Hepatocyte (in vitro differentiated cells): Measurements from ENCODE around the gene HERC6. TPM values are rescaled to one million over a fixed set of nuclear protein-coding genes. Genes with fewer than 3 reads are reported as not detected.

ENCODE experiments used
- DNase-seq: peaks from one replicate; pipeline ENCODE4 v3.0.0-alpha.2; 2016; ENCODE audit warnings: low spot score
- H2AFZ ChIP-seq: fragments of 200-600 bp; sonication (generic); 2 replicates; pipeline ENCODE4 v1.6.0; 2016; ENCODE audit warnings: antibody characterized with exemption, mild to moderate bottlenecking
- H3K27ac ChIP-seq: fragments of 200-600 bp; sonication (generic); 2 replicates; pipeline ENCODE4 v1.5.1; 2016; ENCODE audit warnings: mild to moderate bottlenecking
- H3K27me3 ChIP-seq: fragments of 200-600 bp; sonication (generic); 2 replicates; pipeline ENCODE4 v1.6.1; 2016
- H3K36me3 ChIP-seq: fragments of 200-600 bp; sonication (generic); replicated peaks from 2 replicates; pipeline ENCODE4 v1.5.1; 2016; ENCODE audit warnings: low read depth; ENCODE audit not compliant: insufficient read depth
- H3K4me1 ChIP-seq: fragments of 200-600 bp; sonication (generic); 2 replicates; pipeline ENCODE4 v1.5.1; 2016; ENCODE audit warnings: mild to moderate bottlenecking, moderate library complexity; ENCODE audit not compliant: insufficient read depth
- H3K4me2 ChIP-seq: fragments of 200-600 bp; sonication (generic); 2 replicates; pipeline ENCODE4 v1.6.0; 2016
- H3K4me3 ChIP-seq: fragments of 200-600 bp; sonication (generic); 2 replicates; pipeline ENCODE4 v1.5.1; 2016; ENCODE audit warnings: mild to moderate bottlenecking
- H3K79me2 ChIP-seq: fragments of 200-600 bp; sonication (generic); 2 replicates; pipeline ENCODE4 v1.6.0; 2017; ENCODE audit warnings: mild to moderate bottlenecking
- H3K9me2 ChIP-seq: fragments of 200-600 bp; sonication (generic); replicated peaks from 2 replicates; pipeline ENCODE4 v1.6.0; 2017; ENCODE audit warnings: mild to moderate bottlenecking; ENCODE audit not compliant: insufficient read depth
- H3K9me3 ChIP-seq: fragments of 200-600 bp; sonication (generic); 2 replicates; pipeline ENCODE4 v1.5.1; 2016; ENCODE audit warnings: low read depth, mild to moderate bottlenecking
- H4K20me1 ChIP-seq: fragments of 200-600 bp; sonication (generic); 2 replicates; pipeline ENCODE4 v1.6.0; 2016; ENCODE audit warnings: mild to moderate bottlenecking; ENCODE audit not compliant: insufficient read depth, poor library complexity, severe bottlenecking
- CTCF ChIP-seq: fragments of 200-600 bp; sonication (generic); IDR thresholded peaks from 2 replicates; pipeline ENCODE4 v1.5.1; 2016; ENCODE audit warnings: antibody characterized with exemption, mild to moderate bottlenecking; ENCODE audit not compliant: poor library complexity
- EZH2 ChIP-seq: fragments of 200-600 bp; sonication (generic); IDR thresholded peaks from 2 replicates; pipeline ENCODE4 v1.6.1; 2016; ENCODE audit warnings: antibody characterized with exemption, mild to moderate bottlenecking, borderline replicate concordance
- EZH2phosphoT487 ChIP-seq: fragments of 200-600 bp; sonication (generic); IDR thresholded peaks from one replicate; pipeline ENCODE4 v1.6.1; 2018; ENCODE audit warnings: antibody characterized with exemption, mild to moderate bottlenecking, low read depth, moderate library complexity; ENCODE audit not compliant: unreplicated experiment, severe bottlenecking
- whole genome bisulfite sequencing: methylation state at CpG from one replicate; pipeline ENCODE4 v1.1.6; 2016; ENCODE audit warnings: low lambda C conversion rate; ENCODE audit errors: missing lambda C conversion rate; 5-methylcytosine and 5-hydroxymethylcytosine counted together
- polyA plus RNA-seq: library from polyadenylated mRNA; unstranded; fragments of >200 nt; fragmentation: Nextera tagmentation; extraction: Ambion mirVana; gene quantifications from 2 replicates; pipeline ENCODE4 v1.2.1, GENCODE V29; 2016
- total RNA-seq: library from RNA; depleted of rRNA; stranded (reverse); fragments of >200 nt; gene quantifications from 2 replicates; pipeline ENCODE4 v1.2.3, GENCODE V29; 2014

HERC6 gene
- total and polyA plus RNA-seq, 2 experiments from 2014 or later = 5.9 to 6.9 TPM

GRCh38 chr4:88418411-88418810 lies 39.8 kb downstream of the HERC6 start:
- Histone ChIP-seq H3K4me2 (no peak overlapping the region), H3K9me3 (no peaks in the 10 kb centered on the region), H3K9me2 (no peaks in the 10 kb centered on the region), H3K79me2 (no peaks in the 10 kb centered on the region), H3K4me3 (no peak overlapping the region), H3K27me3 (no peaks in the 10 kb centered on the region), H3K27ac (no peak overlapping the region), H3K36me3 (no peaks in the 10 kb centered on the region), H2AFZ (no peak overlapping the region), H4K20me1 (no peaks in the 10 kb centered on the region), H3K4me1 (no peaks in the 10 kb centered on the region)
- 96% methylated on average over 3 of the region's 3 CpGs for WGBS
- no peak for DNase-seq
- TF ChIP-seq CTCF (no peak), EZH2 (no peak), EZH2phosphoT487 (no peak)

DNA sequence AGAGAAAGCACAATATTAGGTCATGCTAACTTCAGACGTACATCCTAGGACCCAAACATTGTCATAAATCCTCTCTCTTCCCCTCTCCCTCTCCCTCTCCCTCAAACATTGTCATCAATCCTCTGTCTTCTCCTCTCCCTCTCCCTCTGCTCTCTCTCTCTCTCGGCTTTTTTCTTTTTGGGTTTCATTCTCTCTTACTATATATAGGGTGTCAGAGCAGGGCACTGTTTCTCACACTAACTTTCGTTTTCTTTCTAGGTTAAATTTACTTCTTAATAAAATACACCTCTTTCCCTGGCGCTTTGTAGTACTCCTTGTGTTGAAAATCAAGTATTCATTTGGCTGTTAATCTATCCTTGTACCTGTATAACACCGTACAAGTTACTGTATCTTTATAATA lies 41.2 kb downstream of the HERC6 start:
- 91% methylated on average over 5 of the region's 5 CpGs for WGBS

GRCh38 chr4:88420844-88421243 lies 42.2 kb downstream of the HERC6 start:
- WGBS = 95% methylated on average over 1 of the region's 1 CpG
- H3K4me1 ChIP-seq = no peaks in the 10 kb centered on the region
- no peaks in the 10 kb centered on the region for H3K79me2 ChIP-seq
- TF ChIP-seq EZH2phosphoT487 = no peak
- TF ChIP-seq CTCF = no peak
- no peak for TF ChIP-seq EZH2
- no peaks in the 10 kb centered on the region for H3K27me3 ChIP-seq
- no peak overlapping the region for H3K4me3 ChIP-seq
- no peaks in the 10 kb centered on the region for H4K20me1 ChIP-seq
- no peak overlapping the region for H2AFZ ChIP-seq
- H3K9me2 ChIP-seq = no peaks in the 10 kb centered on the region
- H3K36me3 ChIP-seq = no peaks in the 10 kb centered on the region
- no peak overlapping the region for H3K4me2 ChIP-seq
- DNase-seq = no peak
- no peak overlapping the region for H3K27ac ChIP-seq
- no peaks in the 10 kb centered on the region for H3K9me3 ChIP-seq

More for the DNA sequence above, 41.2 kb downstream of the HERC6 start:
- Histone ChIP-seq H2AFZ (no peak overlapping the region), H3K27ac (no peak overlapping the region), H3K9me3 (no peaks in the 10 kb centered on the region), H3K79me2 (no peaks in the 10 kb centered on the region), H3K4me2 (no peak overlapping the region), H3K9me2 (no peaks in the 10 kb centered on the region), H3K27me3 (no peaks in the 10 kb centered on the region), H3K4me1 (no peaks in the 10 kb centered on the region), H4K20me1 (no peaks in the 10 kb centered on the region), H3K4me3 (no peak overlapping the region), H3K36me3 (no peaks in the 10 kb centered on the region)
- TF ChIP-seq EZH2phosphoT487 (no peak), CTCF (no peak), EZH2 (no peak)
- DNase-seq = no peak

DNA sequence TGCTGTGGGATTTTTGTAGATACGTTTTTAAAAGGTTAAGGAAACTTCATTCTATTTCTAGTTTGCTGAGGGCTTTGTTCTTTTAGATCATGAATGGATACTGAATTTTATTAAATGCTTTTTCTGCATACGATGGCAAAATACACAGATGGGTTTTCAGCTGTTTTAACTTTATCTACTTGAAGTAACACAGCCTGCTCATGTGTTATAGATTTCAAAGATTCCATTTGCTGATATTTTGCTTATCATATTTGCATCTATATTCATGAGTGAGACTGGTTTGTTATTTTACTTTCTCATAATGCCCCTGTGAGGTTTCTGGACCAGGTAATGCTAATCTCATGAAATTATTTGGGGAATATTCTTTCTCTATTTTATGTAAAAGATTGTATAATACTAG lies 43.8 kb downstream of the HERC6 start:
- no peak for TF ChIP-seq EZH2
- TF ChIP-seq EZH2phosphoT487 = no peak
- TF ChIP-seq CTCF = no peak
- Histone ChIP-seq H3K9me2 (no peaks in the 10 kb centered on the region), H3K36me3 (no peaks in the 10 kb centered on the region), H4K20me1 (no peaks in the 10 kb centered on the region), H3K27me3 (no peaks in the 10 kb centered on the region), H3K27ac (no peak overlapping the region), H3K4me1 (no peaks in the 10 kb centered on the region), H3K79me2 (no peaks in the 10 kb centered on the region), H3K4me2 (no peak overlapping the region), H2AFZ (no peak overlapping the region), H3K4me3 (no peak overlapping the region), H3K9me3 (no peaks in the 10 kb centered on the region)
- DNase-seq = no peak
- WGBS = 82% methylated on average over 2 of the region's 2 CpGs
